SK-N-SH (cell line): ENCODE data around the gene MATN4. TPM values are rescaled to one million over a fixed set of nuclear protein-coding genes. Genes with fewer than 3 reads are reported as not detected.

Experiments used
- CTCF ChIA-PET: fragments of 300-600, 350-600 bp; formaldehyde crosslinking; extraction: SDS; loops from one replicate; lab custom pipeline; 2021; lab: Yijun Ruan, JAX
- POLR2A ChIA-PET: fragments of 350-600 bp; sonication (Branson Sonifier 250); formaldehyde crosslinking; extraction: SDS; loops from one replicate; lab custom pipeline; 2020; ENCODE audit warnings: antibody characterized with exemption, inconsistent platforms; lab: Yijun Ruan, JAX
- DNase-seq: peaks from one replicate; pipeline ENCODE4 v3.0.0; 2012
- H2AFZ ChIP-seq: fragments of 200-600 bp; sonication (generic); 2 replicates; pipeline ENCODE4 v1.8.1; 2016; ENCODE audit warnings: antibody characterized with exemption, mild to moderate bottlenecking, low read depth
- H3F3A ChIP-seq: fragments of 200-600 bp; sonication (generic); replicated peaks from 2 replicates; pipeline ENCODE3; 2016; ENCODE audit warnings: antibody characterized with exemption, mild to moderate bottlenecking; ENCODE audit not compliant: insufficient read depth
- H3K27ac ChIP-seq, 2 experiments: fragments of 200-500 bp in 1 of 2; fragments of 200-600 bp in 1 of 2; sonication (Bioruptor generic) in 1 of 2; sonication (generic), shearing (Covaris generic) in 1 of 2; 2 replicates each; pipeline versions ENCODE4 v1.5.1 to v1.6.1; 2014 to 2016; ENCODE audit warnings: low read depth in 2 of 2, inconsistent platforms in 1 of 2, low read length in 1 of 2, mild to moderate bottlenecking in 1 of 2, mixed read lengths in 1 of 2
- H3K27me3 ChIP-seq: fragments of 200-600 bp; sonication (generic), shearing (Covaris generic); 2 replicates; pipeline ENCODE4 v1.6.1; 2016; ENCODE audit warnings: mixed run types; ENCODE audit not compliant: insufficient read depth
- H3K36me3 ChIP-seq, 2 experiments: fragments of 200-500 bp in 1 of 2; fragments of 200-600 bp in 1 of 2; sonication (Bioruptor generic) in 1 of 2; sonication (generic) in 1 of 2; replicated peaks in 1 of 2; 2 replicates each; pipeline versions ENCODE3 to v1.5.1; 2014 to 2016; ENCODE audit warnings: low read length in 1 of 2, mild to moderate bottlenecking in 1 of 2; ENCODE audit not compliant: insufficient read depth in 2 of 2, control insufficient read depth in 1 of 2
- H3K4me1 ChIP-seq, 2 experiments: fragments of 200-500 bp in 1 of 2; fragments of 200-600 bp in 1 of 2; sonication (Bioruptor generic) in 1 of 2; sonication (generic), shearing (Covaris generic) in 1 of 2; 2 replicates each; pipeline versions ENCODE4 v1.5.1 to v1.6.1; 2014 to 2016; ENCODE audit warnings: low read depth in 1 of 2, low read length in 1 of 2, mixed run types in 1 of 2; ENCODE audit not compliant: insufficient read depth in 2 of 2, control insufficient read depth in 1 of 2
- H3K4me2 ChIP-seq: fragments of 200-600 bp; sonication (generic), shearing (Covaris generic); 2 replicates; pipeline ENCODE4 v1.6.1; 2017; ENCODE audit warnings: mixed run types
- H3K4me3 ChIP-seq, 2 experiments: fragments of 200-500 bp in 1 of 2; fragments of 200-600 bp in 1 of 2; sonication (Bioruptor generic) in 1 of 2; sonication (generic), shearing (Covaris generic) in 1 of 2; 2 replicates each; pipeline versions ENCODE4 v1.5.1 to v1.8.1; 2014 to 2016; ENCODE audit warnings: low read depth in 2 of 2, inconsistent platforms in 1 of 2, low read length in 1 of 2, mild to moderate bottlenecking in 1 of 2, mixed read lengths in 1 of 2, moderate library complexity in 1 of 2
- H3K79me2 ChIP-seq: fragments of 200-600 bp; sonication (generic); 2 replicates; pipeline ENCODE4 v1.8.1; 2017; ENCODE audit warnings: mild to moderate bottlenecking; ENCODE audit not compliant: insufficient read depth
- H3K9ac ChIP-seq: fragments of 200-600 bp; sonication (generic); 2 replicates; pipeline ENCODE4 v1.6.1; 2017; ENCODE audit warnings: mixed run types
- H3K9me2 ChIP-seq: fragments of 200-600 bp; sonication (generic); 2 replicates; pipeline ENCODE4 v1.6.1; 2017; ENCODE audit warnings: mixed run types
- H3K9me3 ChIP-seq: fragments of 200-600 bp; sonication (generic); 2 replicates; pipeline ENCODE4 v1.6.1; 2017; ENCODE audit warnings: mixed run types, mild to moderate bottlenecking, moderate library complexity
- H4K20me1 ChIP-seq: fragments of 200-600 bp; sonication (generic); 2 replicates; pipeline ENCODE4 v1.6.1; 2017; ENCODE audit warnings: mild to moderate bottlenecking, mixed run types; ENCODE audit not compliant: insufficient read depth
- ELF1 ChIP-seq: IDR thresholded peaks from 2 replicates; pipeline ENCODE4 v1.4.0; 2012
- EP300 ChIP-seq, 2 experiments: IDR thresholded peaks; 2 replicates each; pipeline versions ENCODE4 v1.4.0 to v1.6.1; 2012; ENCODE audit warnings: borderline replicate concordance in 1 of 2, low read depth in 1 of 2, low read length in 1 of 2
- EZH2phosphoT487 ChIP-seq: fragments of 200-600 bp; sonication (generic); IDR thresholded peaks from 2 replicates; pipeline ENCODE4 v1.6.1; 2017; ENCODE audit warnings: low read depth, mixed run types, mild to moderate bottlenecking, antibody characterized with exemption, moderate library complexity, borderline replicate concordance
- FOXM1 ChIP-seq: IDR thresholded peaks from 2 replicates; pipeline ENCODE4 v1.4.0; 2012; ENCODE audit warnings: low read depth, mild to moderate bottlenecking
- POLR2AphosphoS5 ChIP-seq: IDR thresholded peaks from 2 replicates; pipeline ENCODE4 v1.6.1; 2012; ENCODE audit warnings: low read depth, low read length
- RAD21 ChIP-seq: IDR thresholded peaks from 2 replicates; pipeline ENCODE4 v1.6.1; 2012; ENCODE audit warnings: mild to moderate bottlenecking, low read length
- YY1 ChIP-seq: IDR thresholded peaks from 2 replicates; pipeline ENCODE4 v1.4.0; 2012; ENCODE audit warnings: low read depth, mild to moderate bottlenecking
- WGBS: methylation state at CpG from one replicate; pipeline ENCODE4 v1.1.6; 2017; ENCODE audit warnings: low lambda C conversion rate; 5-methylcytosine and 5-hydroxymethylcytosine counted together
- polyA plus RNA-seq, 3 experiments: library from polyadenylated mRNA; depleted of rRNA; stranded (reverse); fragments of >200 nt; gene quantifications; 2 replicates each; pipeline ENCODE4 v1.2.3, GENCODE V29; 2012
- TF ChIP-seq, protein P1 (sequence below): IDR thresholded peaks from 2 replicates; pipeline ENCODE4 v1.4.0; 2012; ENCODE audit warnings: low read depth, borderline replicate concordance
- TF ChIP-seq, protein P2 (sequence below): fragments of 150-350 bp; IDR thresholded peaks from 2 replicates; pipeline ENCODE4 v1.6.1; 2017; ENCODE audit warnings: antibody characterized with exemption, low read length, low read depth, borderline replicate concordance

The MATN4 gene
- polyA plus RNA-seq, 1 of the 3 experiments (the other 2 are of a cell fraction), result 0.16 TPM

DNA sequence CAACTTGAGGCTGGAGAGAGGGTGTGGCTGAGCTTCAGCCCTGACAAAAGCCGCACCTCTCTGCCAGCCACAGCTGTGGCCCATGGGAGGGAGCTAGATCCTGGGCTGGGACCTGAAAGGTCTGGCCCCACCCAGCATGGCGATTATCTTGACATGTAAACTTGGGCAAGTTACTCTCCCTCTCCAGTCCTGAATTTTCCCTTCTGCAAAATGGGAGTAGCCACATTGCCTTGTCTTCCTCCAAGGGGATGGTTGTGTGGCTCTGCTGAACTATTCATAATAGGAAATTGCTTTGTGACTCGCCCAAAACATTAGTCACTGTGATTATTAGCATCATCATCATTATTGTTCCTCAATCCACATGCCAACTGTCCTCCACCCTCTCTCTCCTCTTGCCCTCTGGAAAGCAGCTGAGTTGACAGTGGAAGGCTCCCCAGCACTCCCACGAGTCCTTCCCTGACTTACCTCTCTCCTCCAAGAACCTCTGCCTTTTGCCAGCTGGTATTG is 24.5 kb downstream of the MATN4 start:
- H3F3A ChIP-seq, result no peaks in the 10 kb centered on the region
- H3K9ac ChIP-seq, result no peak overlapping the region
- H3K9me3 ChIP-seq, result no peaks in the 10 kb centered on the region
- CTCF ChIA-PET, result interaction anchor here (1.0 to 6.0 kb wide), 5 partner anchors 10 to 240 kb away, joined by 3 to 33 read pairs (median 6); no protein-coding TSS in a partner anchor
- H2AFZ ChIP-seq, result no peak overlapping the region
- no peaks in the 10 kb centered on the region for H4K20me1 ChIP-seq
- WGBS, result 23% methylated on average over 4 of the region's 4 CpGs
- TF ChIP-seq ELF1 (no peak), EZH2phosphoT487 (no peak), RAD21 (no peak), YY1 (no peak), POLR2AphosphoS5 (no peak), EP300 (IDR thresholded peaks at IDR 0.05; ENCODE audit: borderline replicate concordance in 1 of 2, low read depth in 1 of 2, low read length in 1 of 2) (no peak), FOXM1 (no peak)
- TF ChIP-seq, protein P1, sequence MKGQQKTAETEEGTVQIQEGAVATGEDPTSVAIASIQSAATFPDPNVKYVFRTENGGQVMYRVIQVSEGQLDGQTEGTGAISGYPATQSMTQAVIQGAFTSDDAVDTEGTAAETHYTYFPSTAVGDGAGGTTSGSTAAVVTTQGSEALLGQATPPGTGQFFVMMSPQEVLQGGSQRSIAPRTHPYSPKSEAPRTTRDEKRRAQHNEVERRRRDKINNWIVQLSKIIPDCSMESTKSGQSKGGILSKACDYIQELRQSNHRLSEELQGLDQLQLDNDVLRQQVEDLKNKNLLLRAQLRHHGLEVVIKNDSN, result no peak
- TF ChIP-seq, protein P2, sequence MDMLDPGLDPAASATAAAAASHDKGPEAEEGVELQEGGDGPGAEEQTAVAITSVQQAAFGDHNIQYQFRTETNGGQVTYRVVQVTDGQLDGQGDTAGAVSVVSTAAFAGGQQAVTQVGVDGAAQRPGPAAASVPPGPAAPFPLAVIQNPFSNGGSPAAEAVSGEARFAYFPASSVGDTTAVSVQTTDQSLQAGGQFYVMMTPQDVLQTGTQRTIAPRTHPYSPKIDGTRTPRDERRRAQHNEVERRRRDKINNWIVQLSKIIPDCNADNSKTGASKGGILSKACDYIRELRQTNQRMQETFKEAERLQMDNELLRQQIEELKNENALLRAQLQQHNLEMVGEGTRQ, result no peak
- H3K4me2 ChIP-seq, result no peak overlapping the region
- POLR2A ChIA-PET, result no interaction called here
- no peaks in the 10 kb centered on the region for H3K4me1 ChIP-seq
- no peak for DNase-seq
- H3K79me2 ChIP-seq, result no peaks in the 10 kb centered on the region
- H3K36me3 ChIP-seq, result no peaks in the 10 kb centered on the region
- H3K27me3 ChIP-seq, result peaks cover 31% of the 10 kb centered on the region
- H3K9me2 ChIP-seq, result no peaks in the 10 kb centered on the region
- H3K27ac ChIP-seq, result no peak overlapping the region
- no peak overlapping the region for H3K4me3 ChIP-seq

DNA sequence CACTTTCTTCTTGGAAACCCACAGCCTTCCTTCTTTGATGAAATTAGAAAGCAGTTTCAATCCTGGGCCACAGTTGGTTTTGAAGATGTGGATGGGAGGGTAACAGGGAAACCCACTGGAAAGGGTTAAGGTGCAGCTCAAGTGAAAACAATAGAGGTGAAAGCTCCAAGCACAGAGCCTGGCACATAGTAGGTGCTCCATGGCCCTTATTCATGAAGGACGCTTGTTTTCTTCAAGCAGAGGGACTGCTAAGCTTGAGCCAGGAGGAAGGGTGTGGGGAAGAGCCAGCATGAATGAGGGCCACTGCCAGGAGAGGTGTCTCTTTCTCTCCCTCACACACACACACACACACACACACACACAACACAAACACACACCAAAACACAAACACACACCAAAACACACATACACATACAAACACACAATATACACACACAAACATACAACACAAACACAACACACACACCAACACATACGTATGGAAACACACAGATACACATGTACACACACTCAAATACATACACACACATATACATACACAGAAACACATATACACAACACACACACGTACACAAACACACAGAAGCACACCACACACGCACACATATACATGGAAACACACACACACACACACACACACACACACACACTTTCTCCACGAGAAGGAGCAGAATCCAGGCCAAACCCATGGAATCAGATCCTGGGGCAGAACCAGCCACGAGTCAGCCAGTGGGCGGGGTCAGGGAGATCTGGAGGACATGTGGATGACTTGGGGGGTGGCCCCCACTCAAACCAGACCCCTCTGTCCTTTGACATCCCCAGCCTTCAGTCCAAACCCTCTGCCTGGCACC is 25.2 kb downstream of the MATN4 start:
- H3K9ac ChIP-seq, result no peak overlapping the region
- no peak for DNase-seq
- H4K20me1 ChIP-seq, result no peaks in the 10 kb centered on the region
- H3K27ac ChIP-seq, result no peak overlapping the region
- H3K4me3 ChIP-seq, result no peak overlapping the region
- TF ChIP-seq, protein P2, result no peak
- peaks cover 31% of the 10 kb centered on the region for H3K27me3 ChIP-seq
- H3K4me2 ChIP-seq, result no peak overlapping the region
- WGBS, result 8% methylated on average over 6 of the region's 7 CpGs
- H2AFZ ChIP-seq, result no peak overlapping the region
- H3F3A ChIP-seq, result no peaks in the 10 kb centered on the region
- H3K79me2 ChIP-seq, result no peaks in the 10 kb centered on the region
- CTCF ChIA-PET, result interaction anchor here (1.0 to 6.0 kb wide), 2 partner anchors 11 to 36 kb away, joined by 3 to 33 read pairs; no protein-coding TSS in a partner anchor
- POLR2A ChIA-PET, result no interaction called here
- no peaks in the 10 kb centered on the region for H3K36me3 ChIP-seq
- H3K9me3 ChIP-seq, result no peaks in the 10 kb centered on the region
- H3K4me1 ChIP-seq, result no peaks in the 10 kb centered on the region
- H3K9me2 ChIP-seq, result no peaks in the 10 kb centered on the region
